ENCODE measurements around the gene KLF12.

KLF12 gene

DNA sequence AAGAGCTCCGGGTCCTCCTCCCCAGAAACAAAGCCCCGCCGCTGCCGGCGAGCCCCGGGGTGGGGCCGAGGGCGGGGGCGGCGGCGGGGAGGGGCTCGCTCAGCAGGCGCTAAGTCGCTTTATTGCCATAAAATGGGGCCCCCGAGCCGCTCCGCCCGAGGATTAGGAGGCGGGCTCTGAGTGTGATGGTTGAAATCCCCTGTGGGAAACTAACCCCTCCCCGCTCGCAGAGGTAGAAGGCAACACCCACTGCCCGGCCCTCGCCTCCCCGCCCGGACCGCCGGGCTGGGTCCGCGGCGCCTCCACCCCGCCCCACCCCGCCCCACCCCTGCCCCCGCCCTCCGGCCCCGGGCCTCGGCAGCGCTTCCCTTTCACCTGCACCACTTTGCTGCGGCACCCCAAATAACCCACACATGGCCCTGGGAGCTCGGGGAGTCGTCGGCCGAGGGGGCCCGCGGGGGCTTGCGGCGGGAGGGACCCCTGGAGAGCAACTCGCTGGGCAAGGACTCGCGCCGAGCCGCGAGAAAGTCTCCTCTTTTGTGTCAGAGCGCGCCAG is at the start of gene KLF12:
Gene KLF12, minus strand, starts transcription at position 184 of the 556 bp plus-strand sequence.
- ChIA-PET POLR2A (interaction anchor here (0.6 kb wide), 3 partner anchors 10 to 21 kb away, joined by 3 read pairs; no protein-coding TSS in a partner anchor), CTCF (no interaction called here)
- TF ChIP-seq, protein P1, sequence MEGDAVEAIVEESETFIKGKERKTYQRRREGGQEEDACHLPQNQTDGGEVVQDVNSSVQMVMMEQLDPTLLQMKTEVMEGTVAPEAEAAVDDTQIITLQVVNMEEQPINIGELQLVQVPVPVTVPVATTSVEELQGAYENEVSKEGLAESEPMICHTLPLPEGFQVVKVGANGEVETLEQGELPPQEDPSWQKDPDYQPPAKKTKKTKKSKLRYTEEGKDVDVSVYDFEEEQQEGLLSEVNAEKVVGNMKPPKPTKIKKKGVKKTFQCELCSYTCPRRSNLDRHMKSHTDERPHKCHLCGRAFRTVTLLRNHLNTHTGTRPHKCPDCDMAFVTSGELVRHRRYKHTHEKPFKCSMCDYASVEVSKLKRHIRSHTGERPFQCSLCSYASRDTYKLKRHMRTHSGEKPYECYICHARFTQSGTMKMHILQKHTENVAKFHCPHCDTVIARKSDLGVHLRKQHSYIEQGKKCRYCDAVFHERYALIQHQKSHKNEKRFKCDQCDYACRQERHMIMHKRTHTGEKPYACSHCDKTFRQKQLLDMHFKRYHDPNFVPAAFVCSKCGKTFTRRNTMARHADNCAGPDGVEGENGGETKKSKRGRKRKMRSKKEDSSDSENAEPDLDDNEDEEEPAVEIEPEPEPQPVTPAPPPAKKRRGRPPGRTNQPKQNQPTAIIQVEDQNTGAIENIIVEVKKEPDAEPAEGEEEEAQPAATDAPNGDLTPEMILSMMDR (IDR thresholded peaks at IDR 0.05; ENCODE audit: control extremely low read depth, extremely low read depth, low read depth, missing control alignments) = no peak
- peak; percentile 91 for DNase-seq (ENCODE audit: extremely low spot score)

DNA sequence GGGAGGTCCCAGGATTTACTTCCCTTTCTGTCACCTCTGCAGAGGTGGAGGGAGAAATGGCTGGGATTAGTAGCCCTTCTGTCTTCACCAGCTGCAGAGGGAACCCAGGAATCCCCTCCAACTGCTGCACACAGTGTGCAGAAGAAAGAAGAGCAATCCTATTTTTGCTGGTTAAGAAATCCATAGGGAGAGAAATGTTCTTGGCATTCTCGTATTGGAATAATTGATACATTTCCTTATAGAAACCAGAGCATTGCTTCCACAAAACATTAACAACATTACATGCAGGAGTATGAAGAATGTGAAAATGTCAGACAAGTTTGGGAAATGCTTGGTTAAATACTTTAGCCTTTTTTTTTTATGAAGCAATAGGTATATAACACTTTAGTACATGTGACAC is 48.3 kb upstream of the KLF12 start:
- no peak for DNase-seq (ENCODE audit: extremely low spot score)
- ChIA-PET POLR2A (no interaction called here), CTCF (no interaction called here)
- TF ChIP-seq, protein P1 (IDR thresholded peaks at IDR 0.05; ENCODE audit: control extremely low read depth, extremely low read depth, low read depth, missing control alignments) = no peak

DNA sequence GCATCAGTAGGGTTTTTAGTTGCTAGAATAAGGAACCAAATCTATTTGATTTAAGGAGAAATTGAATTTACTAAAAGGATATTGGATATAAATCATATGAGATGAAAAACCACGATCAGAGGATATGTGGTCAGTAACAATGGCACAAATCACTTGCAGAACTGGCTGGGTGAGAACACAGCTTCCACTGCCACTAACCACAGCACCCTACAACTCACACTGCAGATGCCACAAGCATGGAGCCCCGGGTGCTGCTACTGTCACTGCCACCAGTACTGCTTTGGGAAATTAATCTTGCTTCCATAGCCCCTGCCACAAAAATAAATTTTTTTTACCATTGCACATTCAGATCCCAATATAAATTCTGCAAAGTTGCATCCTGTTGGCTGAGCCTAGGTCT is 40.6 kb upstream of the KLF12 start:
- CTCF ChIA-PET = interaction anchor here (1.8 kb wide), 1 partner anchor 12 kb away, joined by 4 read pairs; no protein-coding TSS in a partner anchor
- TF ChIP-seq, protein P1 (IDR thresholded peaks at IDR 0.05; ENCODE audit: control extremely low read depth, extremely low read depth, low read depth, missing control alignments) = no peak
- DNase-seq (ENCODE audit: extremely low spot score) = no peak
- POLR2A ChIA-PET = no interaction called here

DNA sequence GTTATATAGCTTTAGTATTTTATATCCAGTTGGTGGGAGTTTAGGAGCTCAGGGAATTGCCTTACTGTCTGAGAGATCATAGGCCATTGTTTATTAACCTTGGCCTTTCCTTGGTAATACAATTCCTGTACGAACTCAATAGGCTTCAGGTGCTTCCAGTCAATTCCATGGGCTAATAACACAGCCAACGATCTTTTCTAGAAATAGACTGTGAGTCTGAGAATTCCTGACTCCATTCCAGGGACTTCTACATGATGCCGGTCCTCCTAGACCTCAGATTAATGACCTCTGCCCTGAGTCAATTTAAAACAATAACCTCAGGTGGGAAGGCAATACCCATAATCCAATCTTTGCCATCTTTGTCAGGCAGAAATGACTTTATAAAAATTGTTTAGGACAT is 39.6 kb upstream of the KLF12 start:
- ChIA-PET CTCF (interaction anchor here (1.3 kb wide), 1 partner anchor 9 kb away, joined by 5 read pairs; no protein-coding TSS in a partner anchor), POLR2A (no interaction called here)
- DNase-seq (ENCODE audit: extremely low spot score) = no peak
- TF ChIP-seq, protein P1 (IDR thresholded peaks at IDR 0.05; ENCODE audit: control extremely low read depth, extremely low read depth, low read depth, missing control alignments) = no peak

DNA sequence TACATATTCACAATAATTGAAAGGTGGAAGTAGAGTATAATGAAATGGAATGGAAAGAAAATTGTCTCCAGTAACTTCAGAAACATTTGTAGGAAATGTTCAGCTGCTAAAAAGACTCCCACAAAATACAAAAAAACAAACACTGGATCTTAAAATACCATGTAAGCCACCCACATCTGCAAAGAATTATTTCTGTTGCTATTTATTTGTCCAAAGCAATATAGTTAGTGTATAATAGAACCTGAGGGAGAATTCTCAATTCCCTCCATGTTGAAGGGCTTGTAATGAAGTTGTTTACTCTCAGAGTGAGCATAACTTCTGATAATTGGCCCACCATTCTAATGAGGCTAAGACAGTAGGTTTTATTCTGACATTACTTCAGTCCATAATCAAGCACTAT is 37.4 kb upstream of the KLF12 start:
- POLR2A ChIA-PET = no interaction called here
- no peak for DNase-seq (ENCODE audit: extremely low spot score)
- CTCF ChIA-PET = interaction anchor here (1.0 kb wide), 1 partner anchor 32 kb away, joined by 3 read pairs; no protein-coding TSS in a partner anchor

DNA sequence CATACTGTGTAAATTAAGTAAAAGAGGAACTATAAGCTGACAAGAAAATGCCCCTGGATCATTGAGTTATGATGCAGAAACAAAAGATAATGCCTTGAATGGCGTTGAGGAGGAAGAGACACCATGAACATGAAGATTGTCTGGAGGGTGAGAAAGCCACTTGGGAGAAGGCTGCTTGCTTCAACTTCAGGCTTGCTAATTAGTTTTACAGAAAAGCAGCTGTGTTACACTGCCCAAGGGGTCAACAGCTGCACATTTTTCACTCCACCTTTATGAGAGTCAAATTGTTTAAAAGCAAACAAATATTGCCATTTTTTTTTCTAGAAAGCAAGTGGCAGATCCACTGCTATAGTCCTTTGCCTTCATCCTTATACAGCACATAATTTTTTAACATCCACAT is 35.5 kb upstream of the KLF12 start:
- DNase-seq (ENCODE audit: extremely low spot score) = no peak
- TF ChIP-seq, protein P1 (IDR thresholded peaks at IDR 0.05; ENCODE audit: control extremely low read depth, extremely low read depth, low read depth, missing control alignments) = no peak
- ChIA-PET POLR2A (no interaction called here), CTCF (interaction anchor here (1.2 to 1.6 kb wide), 2 partner anchors 13 to 21 kb away, joined by 4 to 5 read pairs; no protein-coding TSS in a partner anchor)

More for the DNA sequence above, 37.4 kb upstream of the KLF12 start:
- TF ChIP-seq, protein P1 (IDR thresholded peaks at IDR 0.05; ENCODE audit: control extremely low read depth, extremely low read depth, low read depth, missing control alignments) = no peak

Measured in GM10248 (cell line).